H7 (cell line): ENCODE measurements around the gene TCF7L2. TPM values are rescaled to one million over a fixed set of nuclear protein-coding genes. Genes with fewer than 3 reads are reported as not detected.

ENCODE experiments used
- DNase-seq: peaks from one replicate; pipeline ENCODE4 v3.0.0; 2012
- H3K27me3 ChIP-seq: 2 replicates; pipeline ENCODE4 v1.6.0; 2011; ENCODE audit warnings: mild to moderate bottlenecking, low read length; ENCODE audit not compliant: control insufficient read depth, insufficient read depth
- H3K36me3 ChIP-seq: replicated peaks from 2 replicates; pipeline ENCODE4 v1.5.1; 2011; ENCODE audit warnings: low read length; ENCODE audit not compliant: control insufficient read depth, insufficient read depth
- H3K4me3 ChIP-seq: 2 replicates; pipeline ENCODE4 v1.5.1; 2011; ENCODE audit warnings: low read depth, mild to moderate bottlenecking, control low read depth, low read length, moderate library complexity; ENCODE audit not compliant: insufficient read depth
- total RNA-seq: library from RNA; depleted of rRNA; stranded (reverse); fragments of >200 nt; shearing (Covaris generic); gene quantifications from 2 replicates; pipeline ENCODE4 v1.2.3, GENCODE V29; 2014

TCF7L2 gene
- total RNA-seq, 1 experiment from 2014 or later = 10.1 TPM

DNA sequence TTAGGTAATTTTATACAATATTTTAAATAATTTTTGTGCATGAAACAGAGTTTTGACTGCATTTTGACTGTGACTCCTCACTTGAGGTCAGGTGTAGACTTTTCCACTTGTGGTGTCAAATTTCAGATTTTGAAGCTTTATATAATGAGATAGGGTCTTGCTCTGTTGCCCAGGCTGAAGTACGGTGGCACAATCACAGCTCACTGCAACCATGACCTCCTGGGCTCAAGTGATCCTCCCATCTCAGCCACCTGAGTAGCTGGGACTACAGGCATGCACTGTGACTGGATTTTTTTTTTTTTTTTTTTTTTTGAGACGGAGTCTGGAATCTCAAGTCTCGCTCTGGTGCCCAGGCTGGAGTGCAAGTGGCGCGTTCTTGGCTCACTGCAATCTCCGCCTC is 74.9 kb downstream of the TCF7L2 start:
- no peaks in the 10 kb centered on the region for H3K27me3 ChIP-seq

DNA sequence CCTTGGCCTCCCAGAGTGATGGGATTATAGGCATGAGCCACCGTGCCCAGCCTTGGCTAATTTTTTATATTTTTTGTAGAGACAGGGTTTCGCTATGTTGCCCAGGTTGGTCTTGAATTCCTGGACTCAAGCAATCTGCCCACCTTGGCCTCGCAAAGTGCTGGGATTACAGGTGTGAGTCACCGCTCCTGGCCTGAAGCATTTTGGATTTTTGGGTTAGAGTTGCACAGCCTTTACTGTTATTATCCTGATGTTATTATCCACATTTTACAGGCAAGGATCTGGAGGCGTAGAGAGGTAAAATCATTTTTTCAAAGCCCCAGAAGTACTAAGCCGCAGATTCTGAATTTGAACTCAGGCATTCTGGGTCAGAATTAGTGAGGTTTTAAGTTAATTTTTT is 75.4 kb downstream of the TCF7L2 start:
- DNase-seq = no peak

More for the DNA sequence above, 74.9 kb downstream of the TCF7L2 start:
- DNase-seq = no peak
- Histone ChIP-seq H3K4me3 (no peak overlapping the region), H3K36me3 (no peaks in the 10 kb centered on the region; the same call in none of the 2 replicates)

DNA sequence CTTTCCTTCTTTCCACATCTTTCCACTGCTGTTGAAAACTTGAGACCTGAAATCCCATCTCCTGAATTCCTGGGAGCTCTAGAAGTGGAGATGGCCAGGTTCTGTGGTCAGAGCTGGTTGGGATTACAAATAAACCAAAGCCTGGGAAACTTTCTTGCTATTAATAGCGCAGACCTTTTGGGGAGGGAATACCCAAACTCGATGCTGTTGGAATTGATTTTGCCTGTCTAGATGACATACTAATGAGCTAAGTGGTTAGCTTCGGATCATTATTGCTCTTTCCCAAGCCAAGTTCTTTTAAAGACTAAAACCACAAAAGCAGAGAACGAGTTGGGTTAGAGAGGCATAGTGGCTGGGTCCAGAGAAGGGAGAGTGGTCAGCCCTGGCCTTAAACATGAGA is 76.6 kb downstream of the TCF7L2 start:
- H3K27me3 ChIP-seq = no peaks in the 10 kb centered on the region
- DNase-seq = no peak
- no peaks in the 10 kb centered on the region; the same call in 1 of the 2 replicates for H3K36me3 ChIP-seq
- H3K4me3 ChIP-seq = no peak overlapping the region

More for the DNA sequence above, 75.4 kb downstream of the TCF7L2 start:
- H3K27me3 ChIP-seq = no peaks in the 10 kb centered on the region
- no peaks in the 10 kb centered on the region; the same call in none of the 2 replicates for H3K36me3 ChIP-seq
- no peak overlapping the region for H3K4me3 ChIP-seq

DNA sequence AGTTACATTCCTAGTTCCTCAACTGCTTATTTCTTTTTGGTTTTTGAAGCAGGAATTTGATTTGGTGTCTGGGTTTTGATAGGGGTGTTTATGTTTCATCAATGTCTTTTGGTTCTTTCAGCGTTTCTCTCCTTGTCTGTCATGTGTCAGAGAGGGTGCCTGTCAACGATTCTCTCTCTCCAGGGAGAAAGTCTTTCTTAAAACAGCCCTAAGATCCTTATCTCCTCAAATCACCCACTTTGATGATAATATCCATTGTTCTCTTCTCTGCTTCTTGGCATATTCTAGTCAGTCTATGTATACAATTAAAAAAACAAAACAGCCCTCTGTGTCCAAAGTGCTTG is 77.2 kb downstream of the TCF7L2 start:
- H3K4me3 ChIP-seq = no peak overlapping the region
- no peaks in the 10 kb centered on the region for H3K27me3 ChIP-seq
- no peaks in the 10 kb centered on the region; the same call in 1 of the 2 replicates for H3K36me3 ChIP-seq
- no peak for DNase-seq

DNA sequence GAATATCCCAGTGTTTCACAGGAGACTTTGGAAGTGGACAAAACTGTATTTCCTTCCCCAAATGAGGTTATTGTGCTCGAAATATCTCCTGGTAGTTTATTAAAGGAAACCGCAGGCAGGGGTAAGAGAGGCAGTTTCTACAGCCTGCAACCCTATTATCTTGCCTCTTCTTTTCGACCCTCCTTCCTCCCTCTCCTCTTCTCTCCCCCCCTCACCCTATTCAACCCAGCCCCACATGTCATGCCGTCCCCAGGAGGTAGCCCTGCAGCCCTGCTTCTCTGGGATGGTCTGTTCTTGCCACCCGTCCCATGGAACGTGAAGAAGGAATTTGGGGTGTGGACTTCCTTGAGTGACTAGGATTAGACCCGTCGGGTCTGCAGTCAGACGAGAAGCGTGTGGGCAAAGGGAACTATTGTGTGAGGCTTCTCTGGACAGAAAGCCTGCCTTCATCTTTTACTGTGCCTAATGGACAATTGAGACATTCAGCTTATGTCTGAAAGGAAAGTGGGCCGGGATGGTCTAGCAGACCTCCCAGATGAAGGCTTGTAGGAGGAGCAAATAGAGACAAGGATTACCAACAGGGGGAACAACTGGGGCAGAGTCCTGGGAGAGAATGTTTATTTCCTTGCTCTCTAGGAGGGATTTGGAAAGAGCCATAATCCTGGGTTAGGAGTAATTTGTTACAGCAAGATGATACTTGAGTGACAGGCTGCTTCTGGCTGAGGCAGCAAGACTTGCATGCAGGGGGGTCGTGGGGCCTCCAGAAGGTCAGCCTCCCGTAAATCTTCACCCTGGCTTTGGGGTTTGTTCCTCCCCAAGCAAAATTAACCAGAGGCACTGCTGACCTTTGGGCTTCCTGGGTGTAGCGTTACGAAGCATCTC is 77.8 kb downstream of the TCF7L2 start:
- H3K36me3 ChIP-seq = peaks cover 1% of the 10 kb centered on the region; the same call in 1 of the 2 replicates
- no peaks in the 10 kb centered on the region for H3K27me3 ChIP-seq
- DNase-seq = no peak
- no peak overlapping the region for H3K4me3 ChIP-seq

DNA sequence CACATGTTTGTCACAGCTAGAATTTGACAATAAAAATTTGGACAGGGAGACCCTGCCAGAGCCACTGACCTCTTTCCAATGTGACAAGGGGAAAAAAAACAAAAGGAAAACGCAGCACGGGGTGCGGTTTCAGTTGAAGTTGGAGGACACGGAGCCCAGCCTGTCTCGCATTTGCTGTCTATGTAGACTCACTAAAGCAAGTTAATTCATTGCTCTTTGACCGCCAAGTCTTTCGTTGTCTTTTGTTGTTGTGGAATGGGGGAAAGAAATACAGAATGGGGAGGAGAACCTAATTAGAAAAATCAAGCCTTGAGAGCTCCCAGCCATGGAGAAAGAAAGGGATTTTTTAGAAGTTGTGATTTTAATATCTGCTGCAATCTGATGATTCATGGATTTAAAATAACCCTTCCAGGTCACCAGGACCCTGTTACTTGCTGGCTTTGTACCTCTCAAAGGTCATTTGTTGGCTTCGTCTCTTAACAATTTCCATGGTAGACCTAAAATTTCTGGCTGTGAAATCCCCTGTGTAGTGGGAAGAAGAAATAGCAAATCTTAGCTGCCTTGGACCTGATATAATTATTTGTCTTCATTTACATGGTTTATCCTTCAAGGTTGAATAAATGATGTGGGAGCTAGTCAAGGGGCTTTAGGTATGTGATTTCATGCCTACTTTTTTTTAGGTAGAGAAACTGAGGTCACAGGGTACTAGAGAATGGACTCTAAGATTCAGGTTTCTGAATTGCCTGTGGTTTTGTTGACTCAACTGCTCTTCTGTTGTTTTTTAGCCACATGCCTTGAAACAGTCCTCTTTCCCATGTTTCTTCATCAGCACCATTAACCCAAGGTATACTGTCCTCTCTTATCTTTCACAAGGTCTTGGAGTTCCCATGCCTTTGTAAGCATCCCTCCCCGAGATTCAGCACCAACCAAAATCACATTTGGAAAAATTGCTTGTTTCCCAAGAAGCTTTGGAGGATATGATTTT is 78.7 kb downstream of the TCF7L2 start:
- no peak overlapping the region for H3K4me3 ChIP-seq
- no peak for DNase-seq
- H3K36me3 ChIP-seq = peaks cover 1% of the 10 kb centered on the region; the same call in 1 of the 2 replicates
- no peaks in the 10 kb centered on the region for H3K27me3 ChIP-seq

DNA sequence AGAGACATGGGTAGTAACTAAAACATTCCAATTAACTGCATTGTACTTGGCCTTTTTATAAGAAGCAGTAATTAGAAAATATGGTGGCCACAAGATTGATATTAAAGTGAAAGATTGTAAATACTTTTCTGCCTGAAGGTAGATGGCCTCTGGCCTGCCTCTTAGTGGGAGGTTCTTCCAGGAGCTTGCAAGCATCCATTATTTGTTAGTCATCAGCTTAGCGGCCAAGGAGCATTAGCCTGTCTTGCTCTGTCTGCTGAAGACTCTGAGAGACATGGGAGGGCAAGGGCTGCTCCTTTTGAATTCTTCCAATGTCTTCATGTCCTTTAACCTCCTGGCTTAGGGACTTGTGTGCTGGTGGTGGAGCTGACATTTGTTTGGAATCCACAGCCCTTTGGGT is 80.4 kb downstream of the TCF7L2 start:
- Histone ChIP-seq H3K4me3 (no peak overlapping the region), H3K27me3 (no peaks in the 10 kb centered on the region), H3K36me3 (peaks cover 1% of the 10 kb centered on the region; the same call in 1 of the 2 replicates)
- no peak for DNase-seq

DNA sequence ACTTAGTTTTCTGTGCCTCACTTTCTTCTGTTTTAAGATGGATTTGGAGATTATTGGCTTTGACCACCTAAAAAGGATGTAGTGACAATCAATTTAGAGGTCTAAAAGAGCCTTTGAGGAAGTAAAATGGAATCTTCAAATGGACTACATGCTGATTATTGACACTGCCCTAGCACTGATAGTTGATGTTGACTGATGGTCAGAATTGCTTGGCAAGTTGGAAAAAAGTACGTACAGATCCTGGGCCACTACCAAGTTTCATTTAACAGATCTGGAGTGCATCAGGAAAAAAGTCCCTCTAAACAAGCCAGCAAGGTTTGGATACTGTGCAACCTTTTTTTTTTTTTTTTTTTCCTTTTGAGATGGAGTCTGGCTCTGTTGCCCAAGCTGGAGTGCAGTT is 81.1 kb downstream of the TCF7L2 start:
- no peaks in the 10 kb centered on the region for H3K27me3 ChIP-seq
- no peak overlapping the region for H3K4me3 ChIP-seq
- peaks cover 1% of the 10 kb centered on the region; the same call in 1 of the 2 replicates for H3K36me3 ChIP-seq
- no peak for DNase-seq

DNA sequence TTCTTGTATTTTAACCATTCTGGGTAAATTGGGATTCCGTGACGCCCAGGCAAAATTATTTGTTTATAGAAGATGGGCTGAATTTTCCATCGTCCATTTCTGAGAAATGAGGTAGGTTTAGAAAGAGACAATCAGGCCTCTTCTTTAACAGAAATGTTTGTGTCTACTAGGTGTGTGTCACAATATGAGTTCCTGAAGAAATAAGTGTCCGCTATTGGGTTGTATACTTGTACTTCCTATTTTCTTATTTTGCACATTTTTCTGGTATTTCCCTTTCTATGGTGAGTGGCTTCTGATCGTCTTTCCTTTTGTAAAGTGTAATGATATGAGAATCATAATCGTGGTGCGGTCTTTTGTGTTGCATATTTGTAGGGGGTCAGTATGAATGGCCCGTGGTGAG is 83.9 kb downstream of the TCF7L2 start:
- no peak for DNase-seq
- peaks cover 1% of the 10 kb centered on the region; the same call in 1 of the 2 replicates for H3K36me3 ChIP-seq
- H3K4me3 ChIP-seq = no peak overlapping the region
- H3K27me3 ChIP-seq = no peaks in the 10 kb centered on the region

DNA sequence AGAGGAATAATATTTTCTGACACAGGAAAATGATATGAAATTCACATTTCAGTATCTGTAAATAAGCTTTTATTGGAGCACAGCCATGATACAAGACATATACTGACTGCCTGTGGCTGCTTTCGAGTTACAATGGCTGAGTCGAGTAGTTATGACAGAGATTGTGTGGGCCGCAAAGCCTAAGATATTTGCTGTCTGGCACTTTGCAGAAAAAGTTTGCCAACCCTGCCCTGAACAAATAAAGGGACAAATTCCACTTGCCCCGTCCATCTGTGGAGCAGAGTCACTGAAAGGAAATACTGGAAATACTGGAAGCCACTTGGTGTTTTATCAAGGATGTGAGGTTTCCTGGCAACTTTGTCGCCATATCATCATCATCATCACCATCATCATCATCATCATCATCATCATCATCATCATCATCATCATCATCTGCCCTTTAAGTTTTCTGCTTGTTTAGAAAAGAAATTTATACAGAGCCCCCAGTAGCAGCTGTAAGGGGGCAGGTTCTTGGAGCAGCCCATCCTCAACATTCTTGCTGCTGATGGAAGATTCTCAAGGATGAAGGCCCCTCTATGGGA is 85.8 kb downstream of the TCF7L2 start:
- H3K36me3 ChIP-seq = peaks cover 1% of the 10 kb centered on the region; the same call in 1 of the 2 replicates

DNA sequence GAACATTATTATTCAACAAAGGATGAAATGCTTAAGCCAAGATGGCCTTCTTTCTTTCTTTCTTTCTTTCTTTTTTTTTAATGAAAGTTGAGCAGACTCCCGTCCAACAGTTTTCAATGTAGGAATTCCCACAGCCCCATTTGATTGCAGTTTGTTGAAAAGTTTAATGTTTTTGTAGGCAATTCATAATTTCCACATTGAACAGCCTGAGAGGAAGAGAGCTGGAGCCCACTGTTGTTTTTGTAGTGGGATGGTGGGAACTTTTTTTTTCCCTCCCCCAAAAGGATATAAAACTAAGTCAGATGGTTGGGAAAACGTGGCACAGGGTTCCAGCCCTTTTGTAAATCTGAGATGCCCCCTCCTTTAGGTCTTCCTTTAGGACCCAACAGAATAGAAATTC is 86.6 kb downstream of the TCF7L2 start:
- Histone ChIP-seq H3K36me3 (peaks cover 3% of the 10 kb centered on the region), H3K4me3 (no peak overlapping the region), H3K27me3 (no peaks in the 10 kb centered on the region)
- no peak for DNase-seq

More for the DNA sequence above, 85.8 kb downstream of the TCF7L2 start:
- H3K4me3 ChIP-seq = no peak overlapping the region
- no peak for DNase-seq
- no peaks in the 10 kb centered on the region for H3K27me3 ChIP-seq

DNA sequence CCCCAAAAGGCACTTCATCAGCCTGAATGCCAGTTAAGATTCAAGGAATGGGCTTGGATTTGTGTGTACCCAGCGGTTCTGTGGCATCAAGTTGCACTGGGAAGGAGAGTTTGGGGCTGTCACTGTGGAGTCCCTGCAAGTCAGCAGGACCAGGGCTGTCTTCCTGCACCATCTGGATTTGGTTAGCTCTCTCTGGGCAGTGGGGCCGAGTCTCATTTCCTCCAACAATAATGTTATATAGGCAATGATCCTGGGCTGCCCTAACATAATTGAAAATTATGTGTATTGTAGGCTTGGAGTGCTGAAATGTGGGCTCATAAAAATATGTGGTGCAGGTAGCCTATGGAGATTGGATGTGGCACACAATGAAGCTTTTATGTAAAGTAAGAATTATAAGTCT is 87.2 kb downstream of the TCF7L2 start:
- no peak for DNase-seq
- H3K27me3 ChIP-seq = no peaks in the 10 kb centered on the region
- H3K36me3 ChIP-seq = peaks cover 4% of the 10 kb centered on the region
- H3K4me3 ChIP-seq = no peak overlapping the region

DNA sequence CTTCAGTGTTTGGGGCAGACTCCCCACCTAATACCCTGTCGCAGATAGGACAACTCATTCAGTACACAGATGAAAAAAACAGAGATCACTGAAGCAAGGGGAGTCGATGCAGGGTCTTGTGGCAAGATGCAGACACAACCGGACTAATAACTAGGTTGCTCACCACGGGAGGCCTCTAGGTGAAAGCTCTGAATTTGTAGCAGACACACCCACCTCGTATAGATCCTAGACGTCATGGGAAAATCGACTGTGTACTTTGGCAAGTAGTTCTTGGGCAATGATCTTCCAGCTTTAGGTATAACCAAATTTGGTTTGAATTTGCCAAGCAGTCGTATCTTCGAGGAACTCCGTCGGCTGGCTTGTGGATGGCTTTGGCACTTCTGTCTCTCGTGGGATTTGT is 88.1 kb downstream of the TCF7L2 start:
- peaks cover 3% of the 10 kb centered on the region for H3K36me3 ChIP-seq
- no peaks in the 10 kb centered on the region for H3K27me3 ChIP-seq
- H3K4me3 ChIP-seq = no peak overlapping the region
- DNase-seq = no peak

DNA sequence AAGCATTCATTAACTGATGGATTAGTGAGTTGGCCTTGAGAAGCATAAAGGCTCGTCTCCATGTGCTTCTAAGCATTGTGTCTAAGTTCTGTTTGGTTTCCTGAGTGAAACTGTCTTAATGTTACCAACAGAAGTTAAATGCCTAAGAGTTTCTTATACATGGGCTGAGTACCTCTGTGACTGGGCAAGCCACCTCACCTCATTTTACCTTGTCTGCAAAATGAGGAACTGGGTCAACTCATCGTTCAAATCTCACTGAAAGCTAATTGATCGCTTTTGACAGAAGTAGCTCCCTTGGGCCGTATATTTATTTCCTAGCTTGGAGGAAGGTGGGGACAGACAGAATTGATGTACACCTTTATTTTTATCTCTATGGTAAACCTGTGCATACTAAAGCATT is 88.9 kb downstream of the TCF7L2 start:
- Histone ChIP-seq H3K4me3 (no peak overlapping the region), H3K27me3 (no peaks in the 10 kb centered on the region), H3K36me3 (peaks cover 3% of the 10 kb centered on the region)
- no peak for DNase-seq
